ENCODE data around the gene TCAP.

Gene TCAP

DNA sequence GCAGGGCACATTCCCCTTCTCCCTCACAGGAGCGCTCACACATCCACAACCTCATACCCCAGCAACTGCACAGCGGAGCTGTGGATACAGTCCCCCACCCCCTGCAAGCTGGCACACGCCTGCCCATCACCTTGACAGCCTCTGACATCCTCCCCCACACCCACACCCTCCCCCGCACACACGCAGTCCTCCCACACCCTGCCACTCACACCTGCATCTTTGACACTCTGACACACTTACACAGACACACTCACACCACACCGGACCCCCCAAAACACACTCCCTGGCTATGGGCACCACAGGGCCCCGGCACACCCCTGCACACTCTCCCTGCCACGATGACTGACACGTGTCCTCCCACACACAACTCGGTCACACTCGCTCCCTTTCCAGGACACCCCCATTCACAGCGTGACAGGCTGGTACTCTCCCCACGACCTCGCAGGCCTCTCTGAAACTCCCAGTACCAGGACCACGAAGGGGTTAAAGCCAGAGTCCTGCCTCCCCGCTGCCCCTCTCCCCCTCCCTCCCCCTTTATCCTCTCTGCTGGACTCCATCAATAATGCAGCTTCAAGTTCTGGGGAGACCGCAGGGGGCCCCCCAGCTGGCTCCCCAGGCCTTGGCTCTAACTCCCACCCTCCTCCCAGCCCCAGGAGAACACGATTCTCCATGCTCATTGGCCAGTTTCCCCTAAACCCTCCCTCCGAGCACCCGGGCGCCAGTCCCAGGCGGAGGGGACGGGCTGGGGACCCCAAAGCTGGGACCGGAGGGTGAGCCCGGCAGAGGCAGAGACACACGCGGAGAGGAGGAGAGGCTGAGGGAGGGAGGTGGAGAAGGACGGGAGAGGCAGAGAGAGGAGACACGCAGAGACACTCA lies 38.7 kb upstream of the TCAP start, which contains the start of gene PPP1R1B:
Gene PPP1R1B (plus strand): TSS at position 782 of the 876 bp plus-strand sequence. CDS start 441 bp downstream, outside the sequence.
- Histone ChIP-seq H3K27ac (ENCODE audit: low read depth, low read length, poor library complexity, severe bottlenecking) (no peak within 1 kb of the TSS), H3K27me3 (ENCODE audit: insufficient read depth, low read length) (no peaks in the 10 kb centered on the region), H3K79me2 (ENCODE audit: insufficient read depth, low read length) (no peaks in the 10 kb centered on the region), H3K4me3 (ENCODE audit: low read depth, low read length, poor library complexity, severe bottlenecking) (no peak within 1 kb of the TSS), H3F3A (ENCODE audit: insufficient read depth, low read length) (no peaks in the 10 kb centered on the region), H3K9ac (ENCODE audit: low read length) (no peak within 1 kb of the TSS), H3K4me2 (ENCODE audit: low read length) (no peak within 1 kb of the TSS), H4K20me1 (ENCODE audit: insufficient read depth, low read length) (no peaks in the 10 kb centered on the region), H2AFZ (ENCODE audit: low read length) (no peak within 1 kb of the TSS), H3K9me2 (ENCODE audit: low read depth, low read length) (no peaks in the 10 kb centered on the region), H3K4me1 (ENCODE audit: insufficient read depth, low read length, severe bottlenecking) (peaks cover 12% of the 10 kb centered on the region), H3K9me3 (ENCODE audit: low read length) (no peaks in the 10 kb centered on the region), H3K36me3 (ENCODE audit: insufficient read depth, low read length) (no peaks in the 10 kb centered on the region)
- TF ChIP-seq EZH2 (IDR thresholded peaks at IDR 0.05; ENCODE audit: borderline replicate concordance, low read length), result no peak
- TF ChIP-seq, protein P1, sequence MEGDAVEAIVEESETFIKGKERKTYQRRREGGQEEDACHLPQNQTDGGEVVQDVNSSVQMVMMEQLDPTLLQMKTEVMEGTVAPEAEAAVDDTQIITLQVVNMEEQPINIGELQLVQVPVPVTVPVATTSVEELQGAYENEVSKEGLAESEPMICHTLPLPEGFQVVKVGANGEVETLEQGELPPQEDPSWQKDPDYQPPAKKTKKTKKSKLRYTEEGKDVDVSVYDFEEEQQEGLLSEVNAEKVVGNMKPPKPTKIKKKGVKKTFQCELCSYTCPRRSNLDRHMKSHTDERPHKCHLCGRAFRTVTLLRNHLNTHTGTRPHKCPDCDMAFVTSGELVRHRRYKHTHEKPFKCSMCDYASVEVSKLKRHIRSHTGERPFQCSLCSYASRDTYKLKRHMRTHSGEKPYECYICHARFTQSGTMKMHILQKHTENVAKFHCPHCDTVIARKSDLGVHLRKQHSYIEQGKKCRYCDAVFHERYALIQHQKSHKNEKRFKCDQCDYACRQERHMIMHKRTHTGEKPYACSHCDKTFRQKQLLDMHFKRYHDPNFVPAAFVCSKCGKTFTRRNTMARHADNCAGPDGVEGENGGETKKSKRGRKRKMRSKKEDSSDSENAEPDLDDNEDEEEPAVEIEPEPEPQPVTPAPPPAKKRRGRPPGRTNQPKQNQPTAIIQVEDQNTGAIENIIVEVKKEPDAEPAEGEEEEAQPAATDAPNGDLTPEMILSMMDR (IDR thresholded peaks at IDR 0.05; ENCODE audit: low read length), result no peak

DNA sequence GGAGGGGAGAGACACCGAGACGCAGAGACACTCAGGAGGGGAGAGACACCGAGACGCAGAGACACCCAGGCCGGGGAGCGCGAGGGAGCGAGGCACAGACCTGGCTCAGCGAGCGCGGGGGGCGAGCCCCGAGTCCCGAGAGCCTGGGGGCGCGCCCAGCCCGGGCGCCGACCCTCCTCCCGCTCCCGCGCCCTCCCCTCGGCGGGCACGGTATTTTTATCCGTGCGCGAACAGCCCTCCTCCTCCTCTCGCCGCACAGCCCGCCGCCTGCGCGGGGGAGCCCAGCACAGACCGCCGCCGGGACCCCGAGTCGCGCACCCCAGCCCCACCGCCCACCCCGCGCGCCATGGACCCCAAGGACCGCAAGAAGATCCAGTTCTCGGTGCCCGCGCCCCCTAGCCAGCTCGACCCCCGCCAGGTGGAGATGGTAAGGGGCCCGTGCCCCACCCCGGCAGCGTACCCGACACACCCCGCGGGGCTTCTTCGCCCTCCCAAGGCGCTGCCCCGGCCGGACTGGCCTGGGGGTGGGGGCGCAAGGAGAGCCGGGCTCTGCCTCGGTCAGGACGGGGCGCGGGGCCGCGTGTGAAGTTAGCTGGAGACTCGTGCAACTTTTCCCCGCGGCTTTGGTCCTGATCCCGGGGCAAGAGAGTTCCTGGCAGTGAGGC lies 38.0 kb upstream of the TCAP start:
- H3K79me2 ChIP-seq (ENCODE audit: insufficient read depth, low read length), result no peaks in the 10 kb centered on the region
- peaks cover 9% of the 10 kb centered on the region for H3K4me1 ChIP-seq (ENCODE audit: insufficient read depth, low read length, severe bottlenecking)
- H3K4me2 ChIP-seq (ENCODE audit: low read length), result no peak overlapping the region
- no peak overlapping the region for H2AFZ ChIP-seq (ENCODE audit: low read length)
- TF ChIP-seq, protein P1 (IDR thresholded peaks at IDR 0.05; ENCODE audit: low read length), result no peak
- TF ChIP-seq EZH2 (IDR thresholded peaks at IDR 0.05; ENCODE audit: borderline replicate concordance, low read length), result no peak
- no peaks in the 10 kb centered on the region for H3K27me3 ChIP-seq (ENCODE audit: insufficient read depth, low read length)
- no peaks in the 10 kb centered on the region for H4K20me1 ChIP-seq (ENCODE audit: insufficient read depth, low read length)
- H3K27ac ChIP-seq (ENCODE audit: low read depth, low read length, poor library complexity, severe bottlenecking), result no peak overlapping the region
- no peaks in the 10 kb centered on the region for H3F3A ChIP-seq (ENCODE audit: insufficient read depth, low read length)
- no peaks in the 10 kb centered on the region for H3K36me3 ChIP-seq (ENCODE audit: insufficient read depth, low read length)
- H3K9me3 ChIP-seq (ENCODE audit: low read length), result no peaks in the 10 kb centered on the region
- no peaks in the 10 kb centered on the region for H3K9me2 ChIP-seq (ENCODE audit: low read depth, low read length)
- no peak overlapping the region for H3K9ac ChIP-seq (ENCODE audit: low read length)
- H3K4me3 ChIP-seq (ENCODE audit: low read depth, low read length, poor library complexity, severe bottlenecking), result no peak overlapping the region

DNA sequence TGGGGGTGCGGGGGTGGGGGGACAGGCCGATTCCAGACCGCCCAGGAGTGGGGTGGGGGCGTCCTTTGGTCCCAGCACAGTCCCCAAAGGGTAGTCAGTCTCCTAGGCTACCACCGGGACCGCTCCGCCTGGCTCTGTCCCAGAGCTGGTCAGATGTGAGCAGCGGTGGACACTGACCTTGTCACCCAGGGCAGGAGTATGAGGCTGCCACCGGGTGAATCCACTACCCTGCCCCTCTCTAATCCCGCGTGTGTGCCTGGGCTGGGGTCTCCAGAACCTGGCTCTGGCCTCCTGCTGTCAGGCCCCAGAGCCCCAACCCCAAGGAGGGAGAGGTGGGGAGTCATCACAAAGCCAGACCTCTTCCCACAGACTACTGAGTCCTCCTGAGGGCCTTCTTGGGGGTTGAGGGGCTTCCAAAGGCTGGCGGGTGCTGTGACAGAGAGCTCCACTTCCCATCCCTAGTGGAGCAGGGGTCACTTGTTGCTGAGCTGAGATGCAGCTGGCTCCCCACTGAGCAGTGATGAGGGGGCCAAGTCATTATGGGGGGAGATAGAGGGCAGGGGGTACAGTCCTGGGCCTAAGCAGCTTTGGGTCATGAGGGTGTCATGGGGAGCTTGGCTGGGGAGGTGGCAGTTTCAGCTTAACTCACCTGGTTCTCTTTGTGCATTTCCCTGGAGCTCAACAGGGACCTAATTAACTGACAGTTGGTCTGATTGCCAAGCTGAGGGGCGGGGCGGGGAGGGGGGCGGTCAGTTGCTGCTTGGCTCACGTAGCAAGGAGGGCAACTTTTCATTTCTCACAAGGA lies 37.2 kb upstream of the TCAP start:
- H3K36me3 ChIP-seq (ENCODE audit: insufficient read depth, low read length), result no peaks in the 10 kb centered on the region
- no peak overlapping the region for H3K4me2 ChIP-seq (ENCODE audit: low read length)
- peaks cover 5% of the 10 kb centered on the region for H3K4me1 ChIP-seq (ENCODE audit: insufficient read depth, low read length, severe bottlenecking)
- no peak overlapping the region for H3K4me3 ChIP-seq (ENCODE audit: low read depth, low read length, poor library complexity, severe bottlenecking)
- no peak for TF ChIP-seq EZH2 (IDR thresholded peaks at IDR 0.05; ENCODE audit: borderline replicate concordance, low read length)
- TF ChIP-seq, protein P1 (IDR thresholded peaks at IDR 0.05; ENCODE audit: low read length), result no peak
- H3K79me2 ChIP-seq (ENCODE audit: insufficient read depth, low read length), result no peaks in the 10 kb centered on the region
- H2AFZ ChIP-seq (ENCODE audit: low read length), result no peak overlapping the region
- no peaks in the 10 kb centered on the region for H3F3A ChIP-seq (ENCODE audit: insufficient read depth, low read length)
- H3K9ac ChIP-seq (ENCODE audit: low read length), result no peak overlapping the region
- no peaks in the 10 kb centered on the region for H3K27me3 ChIP-seq (ENCODE audit: insufficient read depth, low read length)
- H3K9me3 ChIP-seq (ENCODE audit: low read length), result no peaks in the 10 kb centered on the region
- H4K20me1 ChIP-seq (ENCODE audit: insufficient read depth, low read length), result no peaks in the 10 kb centered on the region
- no peaks in the 10 kb centered on the region for H3K9me2 ChIP-seq (ENCODE audit: low read depth, low read length)
- H3K27ac ChIP-seq (ENCODE audit: low read depth, low read length, poor library complexity, severe bottlenecking), result no peak overlapping the region

Measured in OCI-LY1 (cell line).